Endothelial cell (in vitro differentiated cells): ENCODE data around the gene ACSM4. TPM values are rescaled to one million over a fixed set of nuclear protein-coding genes. Genes with fewer than 3 reads are reported as not detected.
"Not testable (repeated sequence)": the region's sequence is repeated elsewhere in the genome, so short reads cannot be mapped to it uniquely, and the experiment has no call there.

ENCODE experiments used
- DNase-seq: peaks from one replicate; pipeline ENCODE4 v3.0.0; 2021; ENCODE audit warnings: low spot score
- H3K27ac Mint-ChIP-seq: one replicate; pipeline ENCODE4 v1.8.0; 2021; ENCODE audit warnings: mixed read lengths, inconsistent platforms; ENCODE audit not compliant: unreplicated experiment
- H3K27me3 Mint-ChIP-seq: one replicate; pipeline ENCODE4 v1.8.0; 2021; ENCODE audit warnings: mild to moderate bottlenecking, moderate library complexity, mixed read lengths, inconsistent platforms; ENCODE audit not compliant: unreplicated experiment
- H3K36me3 Mint-ChIP-seq: one replicate; pipeline ENCODE4 v1.8.0; 2021; ENCODE audit warnings: mild to moderate bottlenecking, low read depth, mixed read lengths, inconsistent platforms; ENCODE audit not compliant: unreplicated experiment
- H3K4me1 Mint-ChIP-seq: one replicate; pipeline ENCODE4 v1.8.0; 2021; ENCODE audit warnings: mild to moderate bottlenecking, mixed read lengths, inconsistent platforms; ENCODE audit not compliant: unreplicated experiment
- H3K4me3 Mint-ChIP-seq: one replicate; pipeline ENCODE4 v1.8.0; 2021; ENCODE audit warnings: mild to moderate bottlenecking, mixed read lengths, inconsistent platforms; ENCODE audit not compliant: unreplicated experiment
- H3K9me3 Mint-ChIP-seq: one replicate; pipeline ENCODE4 v1.8.0; 2021; ENCODE audit warnings: mixed read lengths, inconsistent platforms; ENCODE audit not compliant: unreplicated experiment
- total RNA-seq: library from RNA; stranded (reverse); fragmentation: NEBNext Ultra II Directional; extraction: Animal tissue kit (Norgen Biotek cat#: 25700); gene quantifications from one replicate; pipeline ENCODE4 v1.2.1, GENCODE V29; 2021; ENCODE audit not compliant: unreplicated experiment
- TF ChIP-seq, protein P1 (sequence below): fragments of 200-600 bp; sonication (generic); IDR thresholded peaks from one replicate; pipeline ENCODE4 v1.5.0; 2021; ENCODE audit warnings: antibody characterized with exemption; ENCODE audit not compliant: unreplicated experiment

The ACSM4 gene
- total RNA-seq, 1 donor from 2014 or later = not detected

DNA sequence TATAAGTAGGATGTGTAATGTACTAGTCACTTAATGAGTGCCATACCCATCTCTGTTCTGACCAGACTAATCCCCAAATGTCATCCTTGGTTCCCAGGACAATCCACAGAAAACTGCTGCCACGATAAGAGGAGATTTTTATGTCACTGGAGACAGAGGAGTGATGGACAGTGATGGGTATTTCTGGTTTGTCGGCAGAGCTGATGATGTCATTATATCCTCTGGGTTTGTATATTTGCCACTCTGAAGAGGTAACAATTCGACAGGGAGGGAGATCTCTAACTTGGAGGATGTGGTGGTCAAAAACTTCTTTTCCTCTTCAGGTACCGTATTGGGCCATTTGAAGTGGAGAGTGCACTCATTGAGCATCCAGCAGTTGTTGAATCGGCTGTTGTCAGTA lies 20.3 kb downstream of the ACSM4 start:
- TF ChIP-seq, protein P1, sequence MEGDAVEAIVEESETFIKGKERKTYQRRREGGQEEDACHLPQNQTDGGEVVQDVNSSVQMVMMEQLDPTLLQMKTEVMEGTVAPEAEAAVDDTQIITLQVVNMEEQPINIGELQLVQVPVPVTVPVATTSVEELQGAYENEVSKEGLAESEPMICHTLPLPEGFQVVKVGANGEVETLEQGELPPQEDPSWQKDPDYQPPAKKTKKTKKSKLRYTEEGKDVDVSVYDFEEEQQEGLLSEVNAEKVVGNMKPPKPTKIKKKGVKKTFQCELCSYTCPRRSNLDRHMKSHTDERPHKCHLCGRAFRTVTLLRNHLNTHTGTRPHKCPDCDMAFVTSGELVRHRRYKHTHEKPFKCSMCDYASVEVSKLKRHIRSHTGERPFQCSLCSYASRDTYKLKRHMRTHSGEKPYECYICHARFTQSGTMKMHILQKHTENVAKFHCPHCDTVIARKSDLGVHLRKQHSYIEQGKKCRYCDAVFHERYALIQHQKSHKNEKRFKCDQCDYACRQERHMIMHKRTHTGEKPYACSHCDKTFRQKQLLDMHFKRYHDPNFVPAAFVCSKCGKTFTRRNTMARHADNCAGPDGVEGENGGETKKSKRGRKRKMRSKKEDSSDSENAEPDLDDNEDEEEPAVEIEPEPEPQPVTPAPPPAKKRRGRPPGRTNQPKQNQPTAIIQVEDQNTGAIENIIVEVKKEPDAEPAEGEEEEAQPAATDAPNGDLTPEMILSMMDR = no peak
- Mint-ChIP-seq H3K4me1 (no peaks in the 10 kb centered on the region), H3K4me3 (no peak overlapping the region), H3K36me3 (no peaks in the 10 kb centered on the region), H3K27me3 (no peaks in the 10 kb centered on the region), H3K27ac (no peak overlapping the region), H3K9me3 (no peaks in the 10 kb centered on the region)
- DNase-seq = no peak

DNA sequence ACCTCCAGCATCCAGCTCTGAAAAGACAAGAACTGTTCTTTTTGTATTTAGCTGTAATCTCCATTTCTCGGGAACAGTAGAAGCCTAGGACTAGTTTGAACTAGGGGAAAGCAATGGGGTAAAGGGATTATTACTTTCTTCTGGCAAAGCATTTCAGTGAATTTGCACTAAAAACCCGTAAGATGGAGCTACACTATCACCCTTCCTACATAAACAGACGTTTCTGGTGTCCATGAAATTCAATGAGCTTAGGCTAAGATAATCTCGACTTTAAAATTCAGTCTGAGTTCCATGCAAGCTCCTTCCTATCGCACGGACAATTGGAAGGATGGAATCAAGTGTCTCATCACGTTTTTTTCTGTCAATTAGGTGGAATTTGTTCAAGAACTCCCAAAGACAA lies 24.0 kb downstream of the ACSM4 start:
- no peak for DNase-seq
- Mint-ChIP-seq H3K4me1 (no peaks in the 10 kb centered on the region), H3K36me3 (peaks cover 4% of the 10 kb centered on the region), H3K27me3 (no peaks in the 10 kb centered on the region), H3K9me3 (peaks cover 6% of the 10 kb centered on the region), H3K4me3 (no peak overlapping the region), H3K27ac (no peak overlapping the region)
- TF ChIP-seq, protein P1 = no peak

DNA sequence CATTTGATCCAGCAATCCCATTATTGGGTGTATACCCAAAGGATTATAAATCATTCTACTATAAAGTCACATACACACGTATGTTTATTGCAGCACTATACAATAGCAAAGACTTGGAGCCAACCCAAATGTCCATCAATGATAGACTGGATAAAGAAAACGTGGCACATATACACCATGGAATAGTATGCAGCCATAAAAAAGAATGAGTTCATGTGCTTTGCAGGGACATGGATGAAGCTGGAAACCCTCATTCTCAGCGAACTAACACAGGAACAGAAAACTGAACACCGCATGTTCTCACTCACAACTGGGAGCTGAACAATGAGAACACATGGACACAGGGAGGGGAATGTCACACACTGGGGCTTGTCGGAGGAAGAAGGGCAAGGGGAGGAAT lies 33.9 kb downstream of the ACSM4 start:
- H3K4me1 Mint-ChIP-seq, H3K27ac Mint-ChIP-seq, H3K36me3 Mint-ChIP-seq, DNase-seq, H3K4me3 Mint-ChIP-seq, H3K27me3 Mint-ChIP-seq: not testable (repeated sequence)
- peaks cover 15% of the 10 kb centered on the region for H3K9me3 Mint-ChIP-seq

DNA sequence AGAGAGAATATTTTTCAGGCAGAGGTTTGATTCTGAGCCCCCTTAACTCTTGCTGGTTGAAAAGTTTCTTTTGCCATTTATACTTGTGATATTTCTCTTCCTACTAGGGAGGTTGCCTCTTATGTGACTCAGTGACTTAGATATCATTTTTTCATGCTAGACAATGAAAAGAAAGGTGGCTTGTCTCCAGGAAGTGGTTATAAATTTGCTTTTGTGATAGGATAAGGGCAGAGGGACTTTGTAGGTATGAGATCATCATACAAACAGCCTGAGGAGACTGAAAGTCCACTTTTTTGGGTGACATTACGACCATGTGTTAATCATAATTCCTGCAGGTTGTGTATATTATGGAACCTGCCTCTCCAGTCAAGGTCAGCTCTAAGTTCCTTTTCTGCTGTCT lies 35.8 kb downstream of the ACSM4 start:
- Mint-ChIP-seq H3K9me3 (peaks cover 18% of the 10 kb centered on the region), H3K27ac (no peak overlapping the region)

DNA sequence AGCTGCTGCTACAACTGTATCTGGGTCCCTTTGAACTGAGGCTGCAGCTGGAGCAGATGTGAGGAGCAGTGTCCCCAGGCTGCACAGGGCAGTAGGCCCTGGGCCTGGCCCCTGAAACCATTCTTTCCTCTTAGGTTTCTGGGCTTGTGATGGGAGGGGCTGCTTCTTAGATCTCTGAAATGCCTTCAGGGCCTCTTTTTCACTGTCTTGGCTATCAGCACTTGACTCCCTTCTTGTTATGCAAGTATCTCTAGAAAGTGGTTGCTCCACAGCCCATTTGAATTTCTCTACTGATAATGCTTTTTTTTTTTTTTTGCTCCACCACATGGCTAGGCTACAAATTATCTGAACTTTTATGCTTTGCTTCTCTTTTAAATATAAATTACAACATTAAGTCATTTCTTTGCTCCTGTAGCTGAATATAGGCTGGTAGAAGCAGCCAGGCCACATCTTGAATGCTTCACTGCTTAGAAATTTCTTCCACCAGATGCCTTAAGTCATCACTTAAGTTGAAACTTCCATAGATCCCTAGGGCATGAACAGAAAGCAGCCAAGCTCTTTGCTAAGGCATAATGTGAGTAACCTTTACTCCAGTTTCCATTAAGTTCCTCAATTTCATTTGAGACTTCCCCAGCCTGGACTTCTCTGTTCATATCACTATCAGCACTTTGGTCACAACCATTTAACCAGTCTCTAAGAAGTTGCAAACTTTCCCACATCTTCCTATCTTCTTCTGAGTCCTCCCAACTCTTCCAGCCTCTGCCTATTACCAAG lies 41.1 kb downstream of the ACSM4 start:
- TF ChIP-seq, protein P1 = no peak
- no peak overlapping the region for H3K27ac Mint-ChIP-seq
- H3K9me3 Mint-ChIP-seq = peaks cover 13% of the 10 kb centered on the region
- H3K4me1 Mint-ChIP-seq = peaks cover 2% of the 10 kb centered on the region
- H3K36me3 Mint-ChIP-seq = peaks cover 11% of the 10 kb centered on the region
- H3K27me3 Mint-ChIP-seq = no peaks in the 10 kb centered on the region
- DNase-seq = no peak
- H3K4me3 Mint-ChIP-seq = no peak overlapping the region

More for the DNA sequence above, 35.8 kb downstream of the ACSM4 start:
- no peaks in the 10 kb centered on the region for H3K4me1 Mint-ChIP-seq
- H3K27me3 Mint-ChIP-seq = no peaks in the 10 kb centered on the region
- no peak for DNase-seq
- H3K4me3 Mint-ChIP-seq = no peak overlapping the region
- peaks cover 8% of the 10 kb centered on the region for H3K36me3 Mint-ChIP-seq
- TF ChIP-seq, protein P1 = no peak
